ENCODE results near the gene WDR43. TPM values are rescaled to one million over a fixed set of nuclear protein-coding genes. Genes with fewer than 3 reads are reported as not detected.

WDR43 gene
- total and polyA plus RNA-seq, 4 donors: 11.1 to 43.1 (median 17.5) TPM

DNA sequence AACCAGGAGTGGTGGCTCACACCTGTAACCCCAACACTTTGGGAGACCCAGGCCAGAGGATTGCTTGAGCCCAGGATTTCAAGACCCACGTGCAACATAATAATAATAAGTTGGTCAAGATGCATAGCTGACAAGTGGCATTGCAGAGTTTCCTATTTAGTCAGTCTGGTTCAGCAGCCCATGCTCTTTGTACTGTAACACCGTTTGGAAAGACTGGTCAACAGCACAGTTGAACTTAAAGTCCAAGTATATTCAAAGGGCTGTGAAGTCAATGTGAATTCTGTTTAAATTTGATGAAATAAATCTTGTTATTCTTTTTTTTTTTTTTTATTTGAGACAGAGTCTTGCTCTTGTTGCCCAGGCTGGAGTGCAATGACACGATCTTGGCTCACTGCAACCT is 22.8 kb upstream of the WDR43 start:
- Histone ChIP-seq H3K9ac (ENCODE audit: low read depth in 1 of 2, low read length in 2 of 2) (no peak overlapping the region), H3K27me3 (ENCODE audit: control insufficient read depth in 4 of 4, insufficient read depth in 4 of 4, low read length in 3 of 4) (peaks cover 0 to 2% (median 0%) of the 10 kb centered on the region in 4 donors), H3K9me3 (ENCODE audit: control insufficient read depth in 4 of 4, low read length in 3 of 4) (no peaks in the 10 kb centered on the region), H3K4me3 (ENCODE audit: low read depth in 1 of 3, low read length in 3 of 3) (no peak overlapping the region), H3K27ac (ENCODE audit: low read depth in 1 of 2, low read length in 2 of 2) (no peak overlapping the region), H3K4me1 (ENCODE audit: control insufficient read depth in 4 of 4, insufficient read depth in 4 of 4, low read length in 3 of 4) (peaks cover 0 to 24% (median 21%) of the 10 kb centered on the region in 4 donors), H3K36me3 (ENCODE audit: control insufficient read depth in 4 of 4, insufficient read depth in 3 of 4, low read depth in 1 of 4, low read length in 3 of 4) (no peaks in the 10 kb centered on the region)
- TF ChIP-seq MAX (IDR thresholded peaks at IDR 0.05): no peak
- TF ChIP-seq REST (IDR thresholded peaks at IDR 0.05): no peak
- no peak for TF ChIP-seq TAF1 (conservative IDR thresholded peaks at IDR 0.05)
- TF ChIP-seq, protein P1, sequence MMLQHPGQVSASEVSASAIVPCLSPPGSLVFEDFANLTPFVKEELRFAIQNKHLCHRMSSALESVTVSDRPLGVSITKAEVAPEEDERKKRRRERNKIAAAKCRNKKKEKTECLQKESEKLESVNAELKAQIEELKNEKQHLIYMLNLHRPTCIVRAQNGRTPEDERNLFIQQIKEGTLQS (IDR thresholded peaks at IDR 0.05): no peak
- no peak for TF ChIP-seq EGR1 (IDR thresholded peaks at IDR 0.05; ENCODE audit: low read depth in 2 of 2)
- TF ChIP-seq JUND (IDR thresholded peaks at IDR 0.05): no peak
- no peak for TF ChIP-seq NR2F2 (IDR thresholded peaks at IDR 0.05)
- TF ChIP-seq FOXA2 (IDR thresholded peaks at IDR 0.05): no peak
- no peak for TF ChIP-seq YY1 (IDR thresholded peaks at IDR 0.05)
- TF ChIP-seq HNF4G (IDR thresholded peaks at IDR 0.05): no peak
- no peak for TF ChIP-seq SP1 (IDR thresholded peaks at IDR 0.05)
- TF ChIP-seq RAD21 (IDR thresholded peaks at IDR 0.05): no peak
- no peak for TF ChIP-seq GABPA (IDR thresholded peaks at IDR 0.05 in 1 of 2, conservative IDR thresholded peaks at IDR 0.05 in 1 of 2)
- no peak for TF ChIP-seq HNF4A (conservative IDR thresholded peaks at IDR 0.05)
- no peak for DNase-seq (ENCODE audit: low spot score)
- 72% methylated on average over 3 of the region's 3 CpGs for whole genome bisulfite sequencing

- 98% methylated on average over 1 of the region's 1 CpG for WGBS
- no peak for DNase-seq (ENCODE audit: low spot score)
- TF ChIP-seq SP1 (IDR thresholded peaks at IDR 0.05) (no peak), TAF1 (conservative IDR thresholded peaks at IDR 0.05) (no peak), GABPA (IDR thresholded peaks at IDR 0.05 in 1 of 2, conservative IDR thresholded peaks at IDR 0.05 in 1 of 2) (no peak), MAX (IDR thresholded peaks at IDR 0.05) (no peak), JUND (IDR thresholded peaks at IDR 0.05) (no peak), RXRA (IDR thresholded peaks at IDR 0.05) (no peak), FOXA2 (IDR thresholded peaks at IDR 0.05) (no peak)
- TF ChIP-seq, protein P2, sequence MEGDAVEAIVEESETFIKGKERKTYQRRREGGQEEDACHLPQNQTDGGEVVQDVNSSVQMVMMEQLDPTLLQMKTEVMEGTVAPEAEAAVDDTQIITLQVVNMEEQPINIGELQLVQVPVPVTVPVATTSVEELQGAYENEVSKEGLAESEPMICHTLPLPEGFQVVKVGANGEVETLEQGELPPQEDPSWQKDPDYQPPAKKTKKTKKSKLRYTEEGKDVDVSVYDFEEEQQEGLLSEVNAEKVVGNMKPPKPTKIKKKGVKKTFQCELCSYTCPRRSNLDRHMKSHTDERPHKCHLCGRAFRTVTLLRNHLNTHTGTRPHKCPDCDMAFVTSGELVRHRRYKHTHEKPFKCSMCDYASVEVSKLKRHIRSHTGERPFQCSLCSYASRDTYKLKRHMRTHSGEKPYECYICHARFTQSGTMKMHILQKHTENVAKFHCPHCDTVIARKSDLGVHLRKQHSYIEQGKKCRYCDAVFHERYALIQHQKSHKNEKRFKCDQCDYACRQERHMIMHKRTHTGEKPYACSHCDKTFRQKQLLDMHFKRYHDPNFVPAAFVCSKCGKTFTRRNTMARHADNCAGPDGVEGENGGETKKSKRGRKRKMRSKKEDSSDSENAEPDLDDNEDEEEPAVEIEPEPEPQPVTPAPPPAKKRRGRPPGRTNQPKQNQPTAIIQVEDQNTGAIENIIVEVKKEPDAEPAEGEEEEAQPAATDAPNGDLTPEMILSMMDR (IDR thresholded peaks at IDR 0.05; ENCODE audit: low read depth, low read length, missing input control): no peak
Measured at GRCh38 chr2:28880193-28880592, 14.3 kb upstream of the WDR43 start.

More at GRCh38 chr2:28880193-28880592, 14.3 kb upstream of the WDR43 start:
- Histone ChIP-seq H3K27ac (ENCODE audit: low read depth in 1 of 2, low read length in 2 of 2) (no peak overlapping the region), H3K4me3 (ENCODE audit: low read depth in 1 of 3, low read length in 3 of 3) (no peak overlapping the region), H3K36me3 (ENCODE audit: control insufficient read depth in 4 of 4, insufficient read depth in 3 of 4, low read depth in 1 of 4, low read length in 3 of 4) (no peaks in the 10 kb centered on the region), H3K4me1 (ENCODE audit: control insufficient read depth in 4 of 4, insufficient read depth in 4 of 4, low read length in 3 of 4) (no peaks in the 10 kb centered on the region), H3K9ac (ENCODE audit: low read depth in 1 of 2, low read length in 2 of 2) (no peak overlapping the region), H3K9me3 (ENCODE audit: control insufficient read depth in 4 of 4, low read length in 3 of 4) (no peaks in the 10 kb centered on the region), H3K27me3 (ENCODE audit: control insufficient read depth in 4 of 4, insufficient read depth in 4 of 4, low read length in 3 of 4) (peaks cover 0 to 2% (median under 1%) of the 10 kb centered on the region in 4 donors)

Measured in liver (tissue), 9 donors.